ENCODE results near the gene CIAO3.
"Not testable (repeated sequence)": the region's sequence is repeated elsewhere in the genome, so short reads cannot be mapped to it uniquely, and the experiment has no call there.

The CIAO3 gene

DNA sequence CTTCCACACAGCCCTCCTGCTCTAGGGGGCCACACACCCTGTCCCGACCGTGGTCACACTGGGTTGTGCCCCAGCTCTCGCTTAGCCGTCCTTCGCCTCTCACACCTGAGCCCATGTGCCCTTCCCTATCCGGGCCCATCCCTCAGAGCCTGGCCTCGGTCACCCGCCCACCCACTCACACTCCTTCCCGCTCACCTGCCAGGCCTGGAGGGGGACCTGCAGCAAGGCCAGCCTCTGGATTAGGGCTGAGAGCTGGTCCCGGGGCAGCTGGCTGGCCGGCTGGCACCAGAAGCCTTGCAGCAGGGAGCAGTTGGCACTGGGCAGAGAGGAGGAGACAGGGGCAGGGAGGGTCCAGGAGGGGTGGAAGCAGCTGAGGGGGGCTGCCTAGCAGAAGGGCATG, 37.6 kb upstream of the CIAO3 start:
- Histone ChIP-seq H3F3A (ENCODE audit: insufficient read depth, low read length) (no peaks in the 10 kb centered on the region), H2AFZ (ENCODE audit: low read length) (no peak overlapping the region), H3K9me2 (replicated peaks; ENCODE audit: insufficient read depth, low read length) (no peaks in the 10 kb centered on the region), H3K9me3 (replicated peaks; ENCODE audit: insufficient read depth, low read length) (no peaks in the 10 kb centered on the region), H3K79me2 (ENCODE audit: low read length) (no peaks in the 10 kb centered on the region), H3K4me1 (ENCODE audit: low read length) (no peaks in the 10 kb centered on the region), H3K9ac (ENCODE audit: low read length) (no peak overlapping the region), H3K27me3 (replicated peaks; ENCODE audit: insufficient read depth, low read length) (peaks cover 97% of the 10 kb centered on the region), H3K4me3 (ENCODE audit: low read length) (no peak overlapping the region), H3K27ac (ENCODE audit: low read length) (no peak overlapping the region), H3K36me3 (replicated peaks; ENCODE audit: insufficient read depth, low read length) (no peaks in the 10 kb centered on the region), H4K20me1 (ENCODE audit: insufficient read depth, low read length) (no peaks in the 10 kb centered on the region), H3K4me2 (ENCODE audit: low read depth, low read length) (no peak overlapping the region)
- no peak for DNase-seq
- TF ChIP-seq EZH2phosphoT487 (IDR thresholded peaks at IDR 0.05; ENCODE audit: low read length) (no peak), CTCF (IDR thresholded peaks at IDR 0.05; ENCODE audit: low read length) (no peak), EZH2 (optimal IDR thresholded peaks at IDR 0.05; ENCODE audit: low read depth, low read length) (no peak)

- Histone ChIP-seq H3F3A (ENCODE audit: insufficient read depth, low read length) (no peaks in the 10 kb centered on the region), H3K9me2 (replicated peaks; ENCODE audit: insufficient read depth, low read length) (no peaks in the 10 kb centered on the region), H3K4me3 (ENCODE audit: low read length) (no peak overlapping the region), H3K4me1 (ENCODE audit: low read length) (no peaks in the 10 kb centered on the region), H3K9me3 (replicated peaks; ENCODE audit: insufficient read depth, low read length) (no peaks in the 10 kb centered on the region), H3K27ac (ENCODE audit: low read length) (no peak overlapping the region), H3K27me3 (replicated peaks; ENCODE audit: insufficient read depth, low read length) (peaks cover 97% of the 10 kb centered on the region), H4K20me1 (ENCODE audit: insufficient read depth, low read length) (no peaks in the 10 kb centered on the region), H2AFZ (ENCODE audit: low read length) (no peak overlapping the region), H3K79me2 (ENCODE audit: low read length) (no peaks in the 10 kb centered on the region), H3K36me3 (replicated peaks; ENCODE audit: insufficient read depth, low read length) (no peaks in the 10 kb centered on the region), H3K9ac (ENCODE audit: low read length) (no peak overlapping the region), H3K4me2 (ENCODE audit: low read depth, low read length) (no peak overlapping the region)
- TF ChIP-seq EZH2phosphoT487 (IDR thresholded peaks at IDR 0.05; ENCODE audit: low read length) (no peak), CTCF (IDR thresholded peaks at IDR 0.05; ENCODE audit: low read length) (no peak), EZH2 (optimal IDR thresholded peaks at IDR 0.05; ENCODE audit: low read depth, low read length) (peak; percentile 54)
- no peak for DNase-seq
Measured at GRCh38 chr16:777826-778225, 37.0 kb upstream of the CIAO3 start.

DNA sequence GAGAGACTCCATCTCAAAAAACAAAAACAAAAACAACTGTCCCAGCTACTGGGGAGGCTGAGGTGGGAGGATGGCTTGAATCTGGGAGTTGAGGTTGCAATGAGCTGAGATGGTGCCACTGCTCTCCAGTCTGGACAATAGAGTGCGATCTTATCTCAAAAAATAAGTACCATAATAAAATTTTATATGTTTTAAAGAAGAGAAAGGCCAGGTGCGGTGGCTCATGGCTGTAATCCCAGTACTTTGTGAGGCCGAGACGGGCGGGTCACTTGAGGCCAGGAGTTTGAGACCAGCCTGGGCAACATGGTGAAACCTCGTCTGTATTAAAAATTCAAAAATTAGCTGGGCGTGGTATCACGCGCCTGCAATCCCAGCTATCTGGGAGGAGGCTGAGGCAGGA, 36.0 kb upstream of the CIAO3 start:
- H3K36me3 ChIP-seq (replicated peaks; ENCODE audit: insufficient read depth, low read length): no peaks in the 10 kb centered on the region
- H3K9me3 ChIP-seq (replicated peaks; ENCODE audit: insufficient read depth, low read length): no peaks in the 10 kb centered on the region
- H3K9me2 ChIP-seq (replicated peaks; ENCODE audit: insufficient read depth, low read length): no peaks in the 10 kb centered on the region
- H3K4me3 ChIP-seq (ENCODE audit: low read length): no peak overlapping the region
- H3K27me3 ChIP-seq (replicated peaks; ENCODE audit: insufficient read depth, low read length): peaks cover 93% of the 10 kb centered on the region
- TF ChIP-seq EZH2 (optimal IDR thresholded peaks at IDR 0.05; ENCODE audit: low read depth, low read length) (no peak), EZH2phosphoT487 (IDR thresholded peaks at IDR 0.05; ENCODE audit: low read length) (no peak), CTCF (IDR thresholded peaks at IDR 0.05; ENCODE audit: low read length) (no peak)
- no peak overlapping the region for H2AFZ ChIP-seq (ENCODE audit: low read length)
- H4K20me1 ChIP-seq (ENCODE audit: insufficient read depth, low read length): no peaks in the 10 kb centered on the region
- no peak overlapping the region for H3K27ac ChIP-seq (ENCODE audit: low read length)
- no peak overlapping the region for H3K9ac ChIP-seq (ENCODE audit: low read length)
- H3K4me1 ChIP-seq (ENCODE audit: low read length): no peaks in the 10 kb centered on the region
- H3K4me2 ChIP-seq (ENCODE audit: low read depth, low read length): no peak overlapping the region
- no peaks in the 10 kb centered on the region for H3K79me2 ChIP-seq (ENCODE audit: low read length)
- no peaks in the 10 kb centered on the region for H3F3A ChIP-seq (ENCODE audit: insufficient read depth, low read length)
- DNase-seq: no peak

DNA sequence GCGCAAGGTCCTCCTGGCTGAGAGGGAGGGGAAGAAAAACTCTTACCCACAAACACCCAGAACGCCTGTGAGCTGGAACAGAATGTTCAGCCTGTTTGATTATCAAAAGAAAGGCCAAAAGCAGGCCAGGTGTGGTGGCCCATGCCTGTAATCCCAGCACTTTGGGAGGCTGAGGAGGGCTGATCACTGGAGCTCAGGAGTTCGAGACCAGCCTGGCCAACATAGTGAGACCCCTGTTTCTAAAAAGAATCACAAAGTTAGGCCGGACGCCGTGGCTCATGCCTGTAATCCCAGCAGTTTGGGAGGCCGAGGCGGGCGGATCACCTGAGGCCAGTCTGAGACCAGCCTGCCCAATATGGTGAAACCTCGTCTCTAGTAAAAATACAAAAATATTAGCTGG, 35.5 kb upstream of the CIAO3 start:
- not testable (repeated sequence) for H3K36me3 ChIP-seq (replicated peaks; ENCODE audit: insufficient read depth, low read length); H3F3A ChIP-seq (ENCODE audit: insufficient read depth, low read length); H4K20me1 ChIP-seq (ENCODE audit: insufficient read depth, low read length); H3K9ac ChIP-seq (ENCODE audit: low read length); DNase-seq; H3K9me3 ChIP-seq (replicated peaks; ENCODE audit: insufficient read depth, low read length); H3K4me2 ChIP-seq (ENCODE audit: low read depth, low read length); H3K9me2 ChIP-seq (replicated peaks; ENCODE audit: insufficient read depth, low read length); H2AFZ ChIP-seq (ENCODE audit: low read length); H3K4me1 ChIP-seq (ENCODE audit: low read length); H3K79me2 ChIP-seq (ENCODE audit: low read length); H3K27ac ChIP-seq (ENCODE audit: low read length); H3K4me3 ChIP-seq (ENCODE audit: low read length)
- H3K27me3 ChIP-seq (replicated peaks; ENCODE audit: insufficient read depth, low read length): peaks cover 93% of the 10 kb centered on the region

All from MM.1S (cell line).